Measurements from ENCODE around the gene GAGE12F.

The GAGE12F gene

GRCh38 chrX:49610718-49611310 lies 50.2 kb downstream of the GAGE12F start:
- Mint-ChIP-seq H3K36me3 (ENCODE audit: low read depth) (peaks cover 5% of the 10 kb centered on the region), H3K4me1 (no peaks in the 10 kb centered on the region), H3K27me3 (ENCODE audit: low read depth, poor library complexity) (peaks cover 4% of the 10 kb centered on the region), H3K4me3 (no peak overlapping the region), H3K9me3 (peaks cover 61% of the 10 kb centered on the region), H3K27ac (no peak overlapping the region)
- TF ChIP-seq CTCF (IDR thresholded peaks at IDR 0.05), result no peak
- DNase-seq, result no peak

Data from nephron progenitor cell (in vitro differentiated cells).